ENCODE data around the gene SLCO2A1.
A peak's percentile ranks its signal among the peaks of the same experiment; 100 is the strongest.

The SLCO2A1 gene

DNA sequence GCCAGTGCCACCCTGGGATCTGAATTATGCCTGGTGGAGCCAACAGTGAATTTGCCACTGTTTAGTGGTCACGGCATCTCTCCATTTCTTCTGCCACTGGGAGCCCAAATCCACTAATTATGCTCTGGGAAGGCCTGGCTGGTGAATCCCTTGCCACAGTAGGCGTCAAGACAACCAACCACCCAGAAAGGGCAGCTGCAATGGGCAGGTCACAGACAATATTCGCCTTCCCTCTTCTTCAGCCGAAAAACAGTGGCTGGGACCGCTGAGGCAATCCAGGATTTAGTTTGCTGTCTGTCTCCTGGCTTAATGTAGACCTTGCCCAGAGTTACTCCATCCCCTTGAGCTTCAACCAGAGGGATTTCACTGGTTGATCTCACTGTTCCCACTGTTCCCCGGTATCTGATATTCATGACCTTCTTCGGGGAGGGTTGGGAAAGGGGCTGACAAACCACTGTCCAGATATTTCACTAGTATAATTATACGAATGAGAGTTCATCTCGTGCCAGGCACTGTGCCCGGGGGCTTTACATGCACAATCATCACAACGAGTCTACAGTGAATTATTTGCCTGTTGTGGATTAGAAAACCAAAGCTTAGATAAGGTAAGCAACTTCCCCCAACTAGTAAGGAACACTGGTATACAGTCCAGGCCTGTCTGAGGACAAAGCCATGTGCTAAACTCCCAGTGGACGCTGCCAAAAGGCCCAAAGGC lies 84.2 kb downstream of the SLCO2A1 start:
- no peak for DNase-seq

DNA sequence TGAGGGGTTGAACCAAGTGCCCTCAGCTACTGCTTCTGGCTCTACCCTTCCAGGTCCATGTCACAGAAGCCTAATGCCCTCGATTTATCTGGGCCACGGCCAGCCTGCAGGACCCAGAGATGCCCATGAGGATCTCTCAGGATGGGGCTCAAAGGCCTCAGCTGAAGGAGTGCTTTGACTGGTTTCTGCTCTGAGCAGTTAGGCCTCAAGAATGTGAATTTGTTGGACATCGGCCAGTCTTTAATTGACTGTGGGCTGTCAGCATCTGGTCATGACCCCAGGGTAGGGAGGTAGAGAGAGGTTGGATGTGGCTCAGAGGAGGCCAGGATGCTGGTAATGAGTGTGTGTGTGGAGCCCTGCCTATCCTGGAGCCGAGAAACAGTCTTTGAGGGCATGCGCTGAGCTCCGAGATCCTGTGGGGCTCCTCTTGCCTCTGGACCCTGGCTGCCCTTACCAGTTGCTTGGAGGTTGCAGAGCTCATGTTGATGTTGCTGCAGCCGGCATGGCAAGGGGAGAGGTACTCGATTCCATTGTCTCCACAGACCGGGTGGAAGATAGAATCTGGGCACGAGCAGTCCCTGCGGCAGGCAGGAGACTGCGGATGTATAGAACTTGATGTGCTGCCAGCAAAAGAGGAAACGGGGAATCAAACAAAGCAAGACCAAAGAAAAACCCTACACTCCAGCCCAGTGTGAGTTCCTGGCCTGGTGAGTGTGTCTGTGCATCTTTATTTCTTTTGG lies 84.9 kb downstream of the SLCO2A1 start:
- no peak for DNase-seq

DNA sequence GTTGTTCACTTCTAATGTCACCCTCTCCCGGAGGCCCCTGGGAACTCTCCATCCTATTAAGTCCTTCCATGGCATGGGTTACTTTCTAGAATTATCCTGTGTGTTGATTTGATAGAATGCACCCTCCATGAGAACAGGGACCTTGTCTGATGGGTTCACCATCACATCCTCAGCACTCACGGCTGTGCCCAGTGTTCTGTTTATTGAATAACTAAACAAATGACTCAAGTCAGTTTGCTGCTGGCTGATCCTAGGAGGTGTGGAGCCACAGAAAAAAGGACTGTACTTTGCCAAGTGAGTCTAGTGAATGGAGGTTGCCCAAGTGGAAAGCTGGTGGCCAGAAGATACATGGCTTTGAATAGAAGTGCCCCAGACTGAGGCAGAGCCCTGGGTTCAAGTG lies 85.5 kb downstream of the SLCO2A1 start:
- DNase-seq, result no peak

DNA sequence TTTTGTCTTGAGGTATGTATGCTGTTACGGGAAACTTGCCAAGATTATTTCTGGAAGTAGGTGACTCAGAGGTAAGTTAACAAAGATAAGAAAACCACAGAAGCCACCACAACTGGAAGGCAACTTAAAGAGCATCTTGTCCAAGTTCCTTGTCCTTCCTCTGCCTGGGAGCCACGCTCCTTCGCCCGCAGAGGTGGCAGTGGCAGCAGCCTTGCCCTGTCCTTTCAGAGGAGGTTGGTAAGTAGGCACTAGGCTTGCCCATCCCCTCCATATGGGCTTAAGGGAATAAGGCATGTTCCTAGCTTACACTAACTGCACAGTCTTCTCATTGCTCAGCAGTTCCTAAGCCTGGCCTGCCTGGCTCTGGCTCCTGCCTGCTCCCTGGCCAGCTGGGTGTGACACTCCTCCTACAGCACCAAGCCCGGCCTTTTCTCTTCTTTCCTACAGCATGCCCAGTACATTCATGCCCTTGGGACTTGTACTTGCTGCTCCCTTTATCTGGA lies 86.0 kb downstream of the SLCO2A1 start:
- DNase-seq, result no peak

DNA sequence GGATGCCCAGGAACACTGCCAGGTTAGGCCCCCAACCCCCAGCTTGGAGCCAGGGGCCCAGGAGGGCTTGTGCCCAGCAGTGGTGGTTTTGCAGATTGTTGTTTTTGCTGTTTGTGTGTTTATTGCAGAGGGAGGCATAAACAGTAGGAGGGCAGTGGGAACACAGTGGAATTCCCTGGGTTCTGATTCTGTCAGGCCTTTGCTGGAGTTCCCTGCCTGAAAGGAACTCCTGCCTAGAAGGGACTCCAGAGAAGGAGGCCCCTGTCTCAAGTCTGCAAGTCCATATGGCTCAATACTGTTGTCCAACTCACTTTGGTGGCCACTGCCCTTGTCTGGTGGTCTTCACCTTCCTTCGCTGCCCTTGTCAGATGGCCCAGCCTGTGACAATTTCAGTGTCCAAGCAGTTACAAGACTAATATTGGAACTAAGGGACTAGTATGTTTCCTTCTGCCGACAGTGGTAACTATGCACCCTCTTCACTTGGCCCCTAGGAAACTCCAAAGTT lies 86.6 kb downstream of the SLCO2A1 start:
- no peak for DNase-seq

DNA sequence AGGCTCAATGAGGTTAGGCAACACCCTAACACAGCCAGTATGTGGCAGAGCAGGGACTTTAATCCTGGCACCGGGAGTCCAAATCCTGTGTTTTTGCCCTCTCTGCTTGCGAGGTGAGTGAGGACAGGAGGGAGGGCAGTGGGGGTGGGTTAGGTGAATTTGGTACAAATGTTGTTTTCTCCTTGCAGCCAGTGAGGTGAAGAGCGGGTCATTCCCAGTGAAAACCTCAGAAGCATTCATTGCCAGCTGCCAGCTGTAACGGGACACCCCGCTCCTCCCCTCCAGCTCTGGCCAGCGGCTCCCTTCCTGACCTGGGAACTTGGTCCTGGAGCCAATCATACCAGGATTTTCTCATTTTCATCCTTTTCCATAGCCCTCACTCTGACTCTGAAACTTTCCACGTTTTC lies 88.3 kb downstream of the SLCO2A1 start:
- DNase-seq, result peak; percentile 21

DNA sequence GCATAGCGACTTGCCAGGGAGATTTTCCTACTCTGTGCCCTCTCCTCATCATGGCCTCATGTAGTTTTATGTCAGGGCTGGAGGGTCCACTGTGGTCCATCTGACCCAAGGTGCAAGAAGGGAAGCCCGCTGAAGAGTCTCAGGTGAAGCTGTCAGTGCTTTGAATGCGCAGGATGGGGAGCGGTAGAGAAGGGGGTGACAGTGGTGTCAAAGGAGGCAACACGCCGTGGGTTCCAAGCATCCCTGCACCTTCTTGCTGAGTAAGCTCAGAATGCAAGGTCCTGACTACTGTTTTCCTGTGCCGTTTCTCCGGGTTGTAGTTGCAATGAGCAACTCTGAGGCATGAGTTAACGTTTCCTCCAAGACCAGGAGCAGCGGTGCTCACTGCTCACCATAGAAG lies 89.2 kb downstream of the SLCO2A1 start:
- DNase-seq, result no peak

DNA sequence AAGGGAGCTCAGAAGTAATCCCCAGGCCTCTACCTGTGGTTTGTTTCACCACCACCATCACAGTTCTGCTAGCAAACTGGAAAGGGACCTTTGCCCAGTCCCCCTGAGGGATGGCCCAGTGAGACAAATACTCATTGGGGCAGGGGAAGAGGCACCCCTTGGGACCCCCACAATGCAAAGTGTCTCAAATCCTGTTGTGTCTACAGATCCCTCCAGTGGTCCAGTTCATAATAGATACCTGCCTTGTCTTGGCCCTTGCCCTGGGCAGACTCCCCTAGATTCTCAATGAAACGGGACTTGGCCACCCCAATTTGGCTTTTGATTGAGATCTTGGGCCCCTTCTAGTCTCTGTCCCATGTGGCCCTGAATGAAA lies 90.3 kb downstream of the SLCO2A1 start:
- no peak for DNase-seq

DNA sequence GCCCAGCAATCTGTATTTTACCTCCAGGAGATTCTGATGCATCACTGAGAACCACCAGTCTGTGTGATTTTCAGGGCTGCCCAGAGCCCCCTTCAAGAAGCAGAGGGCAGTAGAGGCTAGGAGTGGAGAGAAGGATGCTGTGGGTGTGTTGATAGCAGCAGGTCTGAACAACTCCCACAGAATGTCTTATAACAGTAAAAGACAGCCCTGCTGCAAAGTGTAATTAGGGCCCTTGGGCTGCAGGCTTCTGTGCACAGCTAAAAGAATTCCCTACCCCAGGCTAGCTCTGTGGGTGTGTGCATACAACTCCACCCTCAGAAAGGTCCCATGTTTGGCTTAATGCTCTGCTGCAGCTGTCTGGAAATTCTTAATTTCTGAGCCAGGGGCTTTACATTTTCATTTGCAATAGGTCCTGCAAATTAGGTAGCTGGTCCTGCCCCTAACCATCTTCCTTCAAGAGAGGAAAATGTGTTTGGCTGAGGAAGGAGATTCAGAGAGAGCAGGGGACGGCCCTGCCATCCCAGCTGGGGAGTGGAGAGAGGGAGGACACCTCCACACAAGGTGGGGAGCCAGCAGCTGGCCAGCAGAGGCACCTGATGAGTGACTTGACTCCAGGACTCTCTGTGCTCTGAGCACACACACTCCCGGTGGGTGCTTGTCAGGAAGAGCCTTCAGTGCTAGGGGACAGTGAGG lies 90.8 kb downstream of the SLCO2A1 start:
- DNase-seq, result no peak

DNA sequence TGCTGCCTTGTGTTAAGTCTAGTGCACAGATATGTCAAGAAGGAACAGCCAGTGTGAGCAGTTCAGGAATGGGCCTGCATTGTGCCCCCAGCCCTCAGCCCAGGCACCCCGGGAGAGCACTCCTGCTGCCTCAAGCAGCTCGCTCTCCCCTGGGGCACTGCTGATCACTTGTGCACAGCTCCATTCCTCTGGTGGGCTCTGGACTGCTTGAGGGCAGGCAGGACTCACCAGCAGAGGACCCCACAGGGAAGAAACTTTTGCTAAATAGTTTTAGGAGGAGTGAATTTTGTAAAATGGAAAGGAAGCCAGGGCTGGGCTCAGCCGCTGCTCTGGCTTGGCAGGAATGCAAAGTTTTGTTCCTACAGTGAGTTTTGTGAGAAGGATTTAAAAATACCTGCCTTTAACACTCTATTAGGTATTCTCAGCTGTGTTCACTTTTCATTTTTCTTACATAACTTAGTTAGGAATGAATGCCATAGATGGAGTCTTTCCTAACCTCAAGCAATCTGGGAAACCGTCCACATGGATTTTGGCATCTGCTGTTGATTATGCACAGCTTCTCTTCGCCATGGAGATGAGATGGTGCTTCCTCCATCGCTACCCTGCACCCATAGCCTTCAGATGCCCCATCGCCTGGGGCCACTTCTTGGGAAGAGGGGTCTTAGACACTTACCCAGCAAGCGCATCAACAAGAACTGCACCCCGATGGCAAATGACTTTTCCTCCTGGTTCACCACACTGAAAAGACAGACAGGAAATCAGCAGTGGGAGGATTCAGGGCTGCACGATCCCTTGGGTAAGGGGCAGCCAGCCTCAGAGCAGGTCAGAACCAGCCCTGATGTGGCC lies 91.7 kb downstream of the SLCO2A1 start:
- DNase-seq, result no peak

DNA sequence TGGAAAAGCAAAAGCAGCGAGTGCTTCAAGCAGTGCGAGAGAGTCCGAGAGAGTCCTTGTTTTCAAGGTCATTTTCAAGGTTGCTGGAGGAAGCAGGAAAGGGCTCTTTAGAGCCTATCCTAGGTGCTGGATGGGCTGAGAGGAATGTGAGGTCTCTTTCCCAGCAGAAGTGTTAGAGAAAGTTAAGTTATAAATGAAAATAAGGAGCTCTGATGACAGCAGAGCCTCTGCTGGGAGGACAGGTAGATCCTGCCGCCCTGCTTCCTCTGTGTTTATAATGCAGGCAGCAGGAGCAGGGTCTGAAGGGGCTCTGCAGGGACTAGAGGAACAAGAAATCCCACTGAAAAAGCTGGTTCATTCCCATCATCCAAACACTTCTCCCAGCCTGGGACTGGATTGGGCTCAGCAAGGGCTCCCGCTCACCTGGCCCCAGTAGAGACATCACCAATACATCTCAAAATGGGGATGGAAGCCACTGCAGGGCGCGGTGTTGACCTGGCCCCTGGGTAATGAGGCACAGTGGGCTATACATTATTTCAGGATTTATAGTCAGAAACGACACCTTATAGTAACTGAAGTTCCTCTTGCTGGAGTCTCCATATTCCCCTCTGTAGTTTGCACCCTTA lies 92.6 kb downstream of the SLCO2A1 start:
- DNase-seq, result no peak

DNA sequence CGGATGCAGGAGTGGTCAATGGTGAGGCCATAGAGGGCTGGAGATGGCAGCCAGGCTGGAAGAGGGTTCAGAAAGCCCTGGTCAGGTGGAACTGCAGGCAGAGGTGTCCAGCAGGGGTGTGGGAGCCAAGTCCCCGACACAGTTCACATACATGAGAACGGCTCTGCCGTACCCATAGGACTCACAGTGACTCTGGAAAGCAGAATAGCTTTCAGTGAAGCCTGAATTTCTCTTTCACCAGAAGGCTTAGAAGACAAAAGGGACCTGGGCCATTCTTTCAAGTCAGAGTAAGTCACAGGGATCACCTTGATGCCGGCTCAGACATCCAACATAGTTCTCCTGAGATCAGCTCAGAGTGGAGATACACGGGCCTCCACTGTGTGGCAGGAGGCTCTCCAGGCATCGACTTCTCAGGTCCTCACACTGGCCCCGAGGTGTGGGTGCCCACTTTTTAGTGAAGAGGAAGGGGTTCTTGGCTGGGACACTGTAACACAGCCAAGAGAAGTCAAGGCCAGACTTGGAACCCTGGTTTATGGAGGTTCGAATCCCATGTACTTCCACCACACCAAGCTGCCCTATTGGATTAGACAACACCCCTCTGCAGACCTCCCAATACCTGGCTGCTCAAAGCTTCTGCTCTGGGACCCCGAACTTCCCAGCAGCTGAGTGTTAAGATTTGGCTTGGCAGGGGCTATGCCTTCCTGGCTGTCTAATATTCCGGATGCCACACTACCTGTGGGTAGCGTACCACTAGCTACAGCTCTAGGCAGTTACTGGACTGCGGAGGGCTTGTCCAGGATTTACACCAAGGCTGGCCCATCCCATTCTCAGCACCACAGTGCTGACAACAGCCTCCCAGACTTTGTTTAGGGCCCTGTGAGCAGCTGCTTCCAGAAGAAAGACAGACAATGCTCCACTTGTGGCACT lies 93.6 kb downstream of the SLCO2A1 start:
- no peak for DNase-seq

DNA sequence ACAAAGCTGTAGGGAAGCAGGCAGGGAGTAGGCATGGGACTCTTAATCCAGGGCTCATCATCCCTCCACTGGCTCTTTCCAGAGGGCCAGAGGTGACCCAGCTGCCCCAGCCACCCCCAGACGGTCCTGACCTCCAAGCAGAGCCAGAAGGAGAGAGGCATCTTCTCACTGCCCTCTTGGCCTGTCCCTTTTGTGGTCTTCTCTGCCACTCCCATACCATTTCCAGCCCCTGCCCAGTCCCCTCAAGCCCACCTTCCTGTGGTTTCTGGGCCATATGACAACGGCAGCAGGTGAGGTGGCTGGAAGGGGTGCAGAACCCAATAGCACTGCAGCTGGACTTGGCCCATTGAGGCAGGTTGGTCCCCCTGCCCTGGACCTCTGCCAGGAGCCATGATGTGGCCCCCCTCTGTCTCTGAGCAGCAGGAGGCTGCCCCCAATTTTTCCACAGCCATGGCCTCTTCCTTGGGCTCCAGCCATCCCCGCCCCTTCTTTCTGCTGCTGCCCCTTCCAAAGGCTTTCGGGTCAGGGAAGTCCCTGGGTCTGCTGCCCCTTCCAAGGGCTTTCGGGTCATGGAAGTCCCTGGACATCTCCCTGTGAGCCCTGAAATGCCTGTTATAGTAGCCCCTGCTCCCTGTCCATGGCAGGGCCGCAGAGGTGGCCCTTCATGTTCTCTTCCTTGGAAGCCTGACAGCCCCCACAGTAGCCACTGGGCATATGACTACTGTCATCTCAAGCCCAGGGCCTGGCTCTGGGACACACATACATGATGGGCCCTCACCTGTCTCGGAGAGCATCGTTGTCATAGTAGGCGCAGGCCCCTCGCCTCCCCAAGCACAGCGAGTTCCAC lies 94.5 kb downstream of the SLCO2A1 start:
- no peak for DNase-seq

DNA sequence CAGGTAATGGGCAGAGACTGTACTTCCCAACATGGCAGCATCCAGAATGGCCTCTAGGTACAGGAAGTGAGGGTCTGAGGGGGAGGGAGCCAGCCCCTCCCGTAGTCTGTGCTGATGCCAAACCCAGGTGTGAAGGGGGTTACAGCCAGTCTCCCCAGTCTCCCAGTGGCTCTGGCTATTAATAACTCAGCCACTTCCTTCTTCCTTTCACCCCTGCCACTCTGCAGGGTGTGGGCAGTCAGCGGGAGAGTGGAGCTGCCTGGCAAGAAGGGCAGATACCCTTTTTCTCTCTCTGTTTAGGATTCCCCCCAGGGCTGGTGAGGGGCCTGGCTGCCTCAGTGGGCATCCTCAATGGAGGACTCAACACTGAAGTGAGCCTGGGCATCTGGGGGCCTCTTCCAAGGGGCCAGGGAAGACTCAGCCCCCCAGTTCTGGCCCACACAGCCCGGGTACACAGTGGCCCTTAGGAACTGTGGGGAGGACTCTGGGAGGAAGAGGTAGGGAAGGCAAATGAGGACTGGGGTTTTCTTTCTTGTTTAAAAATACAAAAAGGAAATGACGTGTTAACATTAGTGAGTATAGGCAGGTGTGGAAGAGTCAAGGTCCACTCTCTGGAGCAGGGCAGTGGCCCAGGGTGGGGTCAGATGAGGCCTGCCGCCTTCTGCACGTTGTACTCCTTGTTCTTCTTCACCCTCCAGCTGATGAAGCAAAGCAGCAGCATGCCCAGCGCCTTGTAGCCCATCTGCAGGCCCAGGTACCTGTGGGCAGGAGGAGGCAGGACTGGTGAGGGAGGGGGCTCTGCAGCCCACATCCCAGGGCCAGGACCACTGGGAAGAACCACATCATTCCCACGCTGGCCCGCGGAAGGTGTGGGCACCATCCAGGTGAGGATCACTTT lies 95.4 kb downstream of the SLCO2A1 start:
- DNase-seq, result no peak

DNA sequence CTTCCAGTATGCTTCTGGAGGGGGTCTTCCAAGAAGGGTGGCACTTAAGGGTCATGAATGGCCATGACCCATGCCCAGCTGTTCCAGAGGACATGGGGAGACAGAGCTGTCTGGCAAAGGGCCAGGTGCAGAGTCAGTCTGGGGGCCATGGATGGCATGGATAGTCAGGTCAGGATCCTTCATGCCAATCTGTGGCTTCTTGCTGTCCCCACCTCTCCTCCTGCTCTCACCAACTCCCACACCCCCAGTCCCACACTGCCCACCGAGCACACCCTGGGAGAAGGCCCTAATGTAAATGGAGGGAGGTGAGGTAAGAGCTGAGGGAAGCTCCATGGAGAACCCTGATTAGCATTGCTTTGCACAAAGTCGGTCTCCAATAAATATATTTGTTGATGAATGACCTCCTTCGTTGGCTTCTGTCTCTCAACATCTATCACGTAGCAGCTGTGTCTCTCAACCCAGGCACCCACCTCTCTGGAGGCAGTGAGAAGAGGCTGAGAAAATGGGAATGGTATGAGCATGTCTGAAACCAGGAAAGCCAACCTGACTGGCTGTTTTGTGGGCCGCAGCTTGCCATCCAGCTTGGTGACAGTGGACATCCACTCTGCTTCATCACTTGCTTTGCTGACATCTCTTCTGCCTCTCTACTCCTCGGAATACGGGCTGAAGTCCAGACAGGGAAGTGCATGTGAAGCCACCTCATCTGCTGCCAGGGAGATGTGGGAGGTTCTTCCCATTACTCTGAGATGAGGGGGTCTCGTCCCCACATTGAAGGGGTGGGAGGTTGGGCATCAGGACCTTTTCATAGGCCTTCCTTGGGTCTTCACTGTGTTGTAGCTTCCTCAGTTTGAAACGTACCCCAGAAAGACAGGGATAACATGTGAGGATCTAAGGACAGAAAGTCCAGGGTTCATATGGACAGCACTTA lies 96.4 kb downstream of the SLCO2A1 start:
- DNase-seq, result no peak

DNA sequence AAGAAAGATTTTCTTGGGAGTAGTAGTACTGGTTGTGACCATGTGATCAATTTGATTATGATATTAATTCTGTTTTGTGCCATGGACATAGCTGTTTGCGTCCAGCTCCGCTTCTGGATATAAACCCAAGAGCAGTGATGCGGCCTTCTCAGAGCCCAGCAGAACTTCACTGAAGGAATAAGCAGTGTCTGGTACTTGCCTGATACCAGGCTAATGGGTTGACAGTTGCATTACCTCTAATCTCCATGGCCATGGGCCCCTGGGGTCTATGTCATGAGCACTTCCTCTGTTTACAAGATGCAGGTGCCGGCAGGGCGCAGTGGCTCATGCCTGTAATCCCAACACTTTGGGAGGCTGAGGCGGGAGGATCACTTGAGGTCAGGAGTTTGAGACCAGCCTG lies 97.7 kb downstream of the SLCO2A1 start:
- DNase-seq, result no peak

DNA sequence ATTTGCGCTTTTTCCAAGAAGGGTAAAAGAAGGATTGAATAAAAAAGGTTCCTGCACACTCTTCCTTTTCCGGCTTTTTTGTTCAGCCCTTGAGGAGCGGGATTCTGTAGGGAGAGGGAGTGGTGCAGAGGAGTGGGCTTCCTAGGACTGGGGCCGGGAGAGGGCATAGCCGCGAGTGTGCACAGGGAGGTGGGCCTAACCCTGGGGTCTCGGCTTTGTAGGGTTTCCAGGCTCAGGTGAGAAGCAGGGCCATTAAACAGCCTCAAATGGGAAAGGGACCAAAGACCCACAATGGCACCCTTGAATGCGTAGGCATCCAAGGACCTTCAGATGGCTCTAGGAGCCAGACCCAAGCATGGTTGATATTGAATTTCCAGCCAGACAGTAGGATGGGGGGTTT lies 98.6 kb downstream of the SLCO2A1 start:
- no peak for DNase-seq
